Nucleus accumbens (tissue), 56 donors: Measurements from ENCODE around the gene CCR9.
"Not testable (repeated sequence)": the region's sequence is repeated elsewhere in the genome, so short reads cannot be mapped to it uniquely, and the experiment has no call there.

ENCODE experiments used
- DNase-seq, 56 donors: peaks; one replicate each; lab custom pipeline; 2025; lab: John Stamatoyannopoulos, UW

Gene CCR9

GRCh38 chr3:45885979-45886705 is at the start of gene CCR9:
Gene CCR9, plus strand, starts transcription at chr3:45886543. Its CDS starts 8,391 bp downstream, at chr3:45894934.
- no peak for DNase-seq

- no peak for DNase-seq
Observed at GRCh38 chr3:45838466-45838865, 47.9 kb upstream of the CCR9 start.

DNA sequence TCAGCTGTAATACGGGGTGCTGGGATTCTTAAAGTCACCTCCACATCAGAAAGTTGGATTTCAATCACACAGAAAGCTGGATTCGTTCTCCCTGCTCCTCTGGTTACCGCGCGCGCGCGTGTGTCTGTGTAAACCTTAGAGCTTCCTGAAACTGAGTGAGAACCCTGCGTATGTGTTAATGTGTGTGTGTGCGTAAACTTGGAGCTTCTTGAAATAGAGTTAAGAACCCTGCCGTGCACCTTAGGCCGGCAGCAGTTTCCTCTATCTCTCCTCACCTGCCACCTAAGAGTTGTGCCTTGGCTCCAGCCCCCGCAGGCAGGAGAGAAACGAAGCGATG is 45.0 kb upstream of the CCR9 start:
- DNase-seq = peak in 7 of 56 donors; percentile 5 to 53 (median 30)

- DNase-seq = peak; percentile 15 to 95 (median 86)
Observed at GRCh38 chr3:45841757-45842491, 44.4 kb upstream of the CCR9 start, which contains the start of gene LZTFL1. Gene LZTFL1, minus strand, starts transcription at chr3:45842119. Its CDS starts 128 bp downstream, at chr3:45841991.

GRCh38 chr3:45842851-45843625 is 43.3 kb upstream of the CCR9 start:
- DNase-seq = no peak

GRCh38 chr3:45844616-45845015 is 41.7 kb upstream of the CCR9 start:
- DNase-seq = no peak

DNA sequence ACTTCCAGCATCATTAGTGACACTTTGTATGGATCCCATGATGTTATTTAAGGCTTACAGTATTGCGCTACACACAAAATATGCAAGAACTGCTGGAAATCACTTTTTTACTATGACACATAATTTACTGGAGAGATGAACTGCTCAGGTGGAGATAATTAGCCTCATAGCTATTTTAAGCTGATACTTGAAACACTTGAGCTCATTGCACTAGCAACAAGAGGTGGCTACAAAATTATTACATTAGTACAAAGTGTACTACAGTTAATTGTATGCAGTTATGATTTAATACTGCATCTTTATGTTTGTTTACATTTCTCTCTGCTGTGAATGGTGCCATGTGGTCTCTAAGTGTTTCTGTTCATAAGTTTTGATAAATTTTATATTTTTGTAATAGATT is 38.0 kb upstream of the CCR9 start:
- DNase-seq = no peak

DNA sequence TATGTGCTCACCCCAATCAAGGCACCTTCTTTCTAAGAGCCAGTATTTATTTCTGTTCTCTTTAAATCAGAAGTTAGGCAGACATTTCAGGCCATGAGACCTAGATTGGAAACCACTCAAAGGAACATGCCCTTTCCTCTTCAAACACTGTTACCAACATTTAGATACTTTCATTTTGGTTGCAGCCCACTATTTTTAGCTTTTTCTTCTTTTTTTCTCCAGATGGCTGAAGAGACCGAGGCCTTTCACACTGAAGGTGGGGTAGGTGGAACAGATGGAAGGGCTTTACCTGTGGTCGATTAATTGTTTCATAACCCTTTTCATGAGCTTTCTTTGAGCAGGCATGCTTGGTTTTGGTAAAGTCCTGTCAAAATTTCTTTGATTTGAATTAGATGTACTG is 33.5 kb upstream of the CCR9 start:
- no peak for DNase-seq

DNA sequence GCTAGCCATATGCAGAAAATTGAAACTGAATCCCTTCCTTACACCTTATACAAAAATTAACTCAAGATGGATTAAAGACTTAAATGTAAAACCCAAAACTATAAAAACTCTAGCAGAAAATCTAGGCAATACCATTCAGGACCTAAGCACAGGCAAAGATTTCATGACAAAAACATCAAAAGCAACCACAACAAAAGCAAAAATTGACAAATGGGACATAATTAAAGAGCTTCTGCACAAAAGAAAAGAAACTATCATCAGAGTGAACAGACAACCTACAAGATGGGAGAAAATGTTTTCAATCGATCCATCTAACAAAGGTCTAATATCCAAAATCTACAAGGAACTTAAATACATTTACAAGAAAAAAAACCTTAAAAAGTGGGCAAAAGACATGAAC is 30.0 kb upstream of the CCR9 start:
- not testable (repeated sequence) for DNase-seq

GRCh38 chr3:45857024-45857423 is 29.3 kb upstream of the CCR9 start:
- not testable (repeated sequence) for DNase-seq

- no peak for DNase-seq
Observed at GRCh38 chr3:45858809-45859543, 27.4 kb upstream of the CCR9 start.

- no peak for DNase-seq
Observed at GRCh38 chr3:45860481-45860880, 25.9 kb upstream of the CCR9 start.

- no peak for DNase-seq
Observed at GRCh38 chr3:45861043-45861719, 25.2 kb upstream of the CCR9 start.

GRCh38 chr3:45864760-45865519 is 21.4 kb upstream of the CCR9 start:
- DNase-seq = no peak

GRCh38 chr3:45865563-45865962 is 20.8 kb upstream of the CCR9 start:
- DNase-seq = no peak

- DNase-seq = no peak
Observed at GRCh38 chr3:45868213-45868612, 18.1 kb upstream of the CCR9 start.

DNA sequence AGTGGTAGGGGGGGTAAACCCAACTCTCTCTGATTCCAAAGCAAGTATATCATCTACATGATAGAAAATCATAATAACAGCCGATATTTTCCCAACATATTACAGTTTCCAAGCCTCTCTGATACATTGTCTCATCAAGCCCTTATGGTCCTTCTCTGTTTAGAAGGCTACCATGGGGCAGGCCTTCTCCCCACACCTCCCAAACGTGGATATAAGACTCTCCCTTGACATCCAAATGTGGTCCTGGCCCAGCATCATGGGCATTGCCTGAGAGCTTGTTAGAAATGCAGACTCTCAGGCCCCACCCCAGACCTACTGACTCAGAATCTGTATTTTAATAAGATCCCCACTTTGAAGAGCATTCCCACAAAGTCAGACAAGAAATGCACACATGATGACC is 17.7 kb upstream of the CCR9 start:
- DNase-seq = no peak

DNA sequence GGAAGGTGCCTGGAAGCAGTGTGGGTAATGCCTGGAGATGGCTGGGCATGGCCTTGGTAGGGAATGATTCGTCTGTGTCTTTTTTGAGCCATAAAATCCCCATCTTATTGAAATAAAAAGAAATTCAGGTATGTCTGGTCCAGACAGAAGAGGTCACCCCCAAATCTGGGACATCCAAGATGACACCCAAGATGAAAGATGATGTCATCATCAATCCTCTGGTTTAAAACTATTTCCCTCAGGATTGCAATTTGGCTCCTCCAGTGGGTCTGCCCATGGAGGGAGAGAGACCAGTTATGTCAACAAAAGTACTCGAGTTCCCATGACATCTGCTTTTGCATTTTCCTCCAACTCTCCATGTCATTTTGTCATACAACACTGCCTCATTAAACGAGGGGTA is 16.7 kb upstream of the CCR9 start:
- DNase-seq = no peak

DNA sequence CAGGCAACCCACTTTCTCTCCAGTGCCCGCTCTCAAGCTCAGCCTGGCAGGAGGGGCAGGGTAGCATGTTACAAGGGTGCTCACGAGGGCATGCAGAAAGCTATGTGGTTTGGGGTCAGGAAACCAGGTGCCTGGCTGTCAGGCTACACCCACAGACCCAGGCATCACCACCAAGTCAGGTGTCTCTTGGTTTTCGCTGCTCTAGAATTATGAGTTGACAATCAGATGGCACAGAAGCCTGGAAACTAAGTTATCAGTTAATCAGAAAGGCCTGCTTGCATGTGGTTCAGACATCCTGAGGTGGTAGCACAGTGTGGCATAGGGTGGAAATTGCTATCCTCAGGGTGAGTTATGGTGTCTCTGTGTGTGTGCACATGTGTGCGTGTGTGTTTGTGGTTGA is 16.2 kb upstream of the CCR9 start:
- no peak for DNase-seq
